K562 (cell line): Measurements from ENCODE around the gene C2. TPM values are rescaled to one million over a fixed set of nuclear protein-coding genes. Genes with fewer than 3 reads are reported as not detected.

Experiments
- CGGBP1 ChIP-seq: fragments of 250-450 bp; sonication (Bioruptor Pico); IDR thresholded peaks from 2 replicates; pipeline ENCODE4 v1.9.0; 2021; ENCODE audit warnings: mild to moderate bottlenecking
- CLOCK ChIP-seq: fragments of 250-450 bp; sonication (Bioruptor Pico); IDR thresholded peaks from 2 replicates; pipeline ENCODE4 v1.4.0; 2020; ENCODE audit warnings: mild to moderate bottlenecking, moderate library complexity, borderline replicate concordance
- ETS1 ChIP-seq: conservative IDR thresholded peaks from 2 replicates; pipeline ENCODE4 v1.6.1; 2011; ENCODE audit warnings: low read depth, mild to moderate bottlenecking, low read length; ENCODE audit not compliant: control insufficient read depth
- HNRNPK ChIP-seq: fragments of 200-400 bp; formaldehyde crosslinking; IDR thresholded peaks from one replicate; pipeline ENCODE4 v1.6.1; 2018; ENCODE audit warnings: mild to moderate bottlenecking, low read depth, low read length; ENCODE audit not compliant: poor library complexity, severe bottlenecking
- KLF6 ChIP-seq: fragments of 250-450 bp; sonication (Bioruptor Pico); IDR thresholded peaks from 2 replicates; pipeline ENCODE4 v1.4.0; 2020; ENCODE audit warnings: mild to moderate bottlenecking, moderate library complexity, borderline replicate concordance
- LCOR ChIP-seq: sonication (generic); formaldehyde crosslinking; IDR thresholded peaks from 2 replicates; pipeline ENCODE4 v1.8.0; 2022; ENCODE audit warnings: mild to moderate bottlenecking, missing genetic modification reagents
- NKRF ChIP-seq: fragments of 450-650 bp; IDR thresholded peaks from 2 replicates; pipeline ENCODE4 v1.6.1; 2016; ENCODE audit warnings: borderline replicate concordance
- NR1H2 ChIP-seq: sonication (generic); formaldehyde crosslinking; IDR thresholded peaks from 2 replicates; pipeline ENCODE4 v1.4.0; 2020; ENCODE audit warnings: mild to moderate bottlenecking, missing genetic modification reagents
- PHTF2 ChIP-seq: fragments of 250-450 bp; sonication (Bioruptor Pico); IDR thresholded peaks from 2 replicates; pipeline ENCODE4 v1.5.0; 2021; ENCODE audit warnings: mild to moderate bottlenecking
- RBFOX2 ChIP-seq: fragments of 200-400 bp; formaldehyde crosslinking; IDR thresholded peaks from 2 replicates; pipeline ENCODE4 v1.6.1; 2017; ENCODE audit warnings: low read depth, mild to moderate bottlenecking, low read length, moderate library complexity
- SNRNP70 ChIP-seq: fragments of 200-400 bp; formaldehyde crosslinking; optimal IDR thresholded peaks from 2 replicates; pipeline ENCODE3; 2017; ENCODE audit warnings: low read depth, low read length
- SRSF1 ChIP-seq: fragments of 200-400 bp; formaldehyde crosslinking; IDR thresholded peaks from 2 replicates; pipeline ENCODE4 v1.6.1; 2017; ENCODE audit warnings: mild to moderate bottlenecking, low read depth, low read length, moderate library complexity
- TEAD1 ChIP-seq, 2 experiments: fragments of 450-650 bp in 1 of 2; sonication (generic) in 1 of 2; formaldehyde crosslinking; IDR thresholded peaks; 2 replicates each; pipeline versions ENCODE4 v1.4.0 to v1.8.0; 2020 to 2022; ENCODE audit warnings: mild to moderate bottlenecking in 2 of 2, missing genetic modification reagents in 1 of 2
- THRA ChIP-seq: fragments of 450-650 bp; IDR thresholded peaks from 2 replicates; pipeline ENCODE4 v1.6.1; 2017; ENCODE audit warnings: mild to moderate bottlenecking, moderate library complexity
- USF1 ChIP-seq: sonication (generic); formaldehyde crosslinking; IDR thresholded peaks from 2 replicates; pipeline ENCODE4 v1.9.0; 2022; ENCODE audit warnings: mild to moderate bottlenecking, missing genetic modification reagents
- XRCC3 ChIP-seq: fragments of 450-650 bp; IDR thresholded peaks from 2 replicates; pipeline ENCODE4 v1.6.1; 2017; ENCODE audit warnings: mild to moderate bottlenecking, moderate library complexity
- ZFP91 ChIP-seq: sonication (generic); formaldehyde crosslinking; IDR thresholded peaks from 2 replicates; pipeline ENCODE4 v1.8.0; 2022; ENCODE audit warnings: mild to moderate bottlenecking, missing genetic modification reagents
- polyA plus RNA-seq, 8 experiments: library from polyadenylated mRNA; depleted of rRNA in 4 of 8; stranded (reverse) in 5 of 8; unstranded in 3 of 8; fragments of >200 nt; fragmentation: Nextera tagmentation in 2 of 8; fragmentation: Illumina TruSeq in 1 of 8; extraction: Ambion mirVana in 2 of 8; extraction: Trizol in 1 of 8; gene quantifications; 2 replicates each; pipeline versions ENCODE4 v1.2.1 to v1.2.3, GENCODE V29; 2011 to 2014; ENCODE audit warnings: inconsistent platforms in 1 of 8, missing spikeins in 1 of 8
- total RNA-seq, 7 experiments: library from RNA; depleted of rRNA in 6 of 7; stranded (reverse); fragments of >200 nt in 6 of 7; fragmentation: Illumina TruSeq in 2 of 7; extraction: Trizol in 2 of 7; gene quantifications; 2 replicates each; pipeline versions ENCODE4 v1.2.1 to v1.2.3, GENCODE V29; 2011 to 2021; ENCODE audit warnings: low replicate concordance in 1 of 7

C2 gene
- total and polyA plus RNA-seq, 9 of the 15 experiments (the other 6 are each of a cell fraction or from before 2014, with no cell fraction given): 0.05 to 1.1 (median 0.39) TPM; not detected in 1

GRCh38 chr6:31901415-31901952 is 26.0 kb upstream of the C2 start (continued):
- TF ChIP-seq ETS1 (no peak), RBFOX2 (peak; percentile 23; the same call in 1 of the 2 replicates), TEAD1 (CRISPR knock-in tag; IDR thresholded peaks at IDR 0.05) (no peak), SNRNP70 (no peak), USF1 (no peak), CGGBP1 (CRISPR knock-in tag) (0 out of 2 replicates have a peak, but pooled peaks have one; percentile 4), NKRF (peak; percentile 31; the same call in 1 of the 2 replicates), SRSF1 (no peak), ZFP91 (CRISPR knock-in tag) (no peak), XRCC3 (no peak), HNRNPK (no peak), THRA (no peak), CLOCK (CRISPR knock-in tag) (no peak), KLF6 (CRISPR knock-in tag) (no peak), NR1H2 (CRISPR knock-in tag) (no peak), PHTF2 (CRISPR knock-in tag) (no peak), LCOR (CRISPR knock-in tag) (no peak)
